MCF 10A (cell line): ENCODE results near the gene HSPA12B. TPM values are rescaled to one million over a fixed set of nuclear protein-coding genes. Genes with fewer than 3 reads are reported as not detected.

Experiments used
- BruUV-seq: library from RNA; stranded (reverse); fragments of 400-500 nt; replicated peaks from 2 replicates; lab custom pipeline; 2021; lab: Mats Ljungman, UMichigan
- CTCF ChIA-PET: fragments of 300-600 bp; sonication (Branson Sonifier 250); formaldehyde crosslinking; extraction: SDS; loops from one replicate; lab custom pipeline; 2021; ENCODE audit warnings: antibody characterized with exemption, inconsistent platforms; lab: Yijun Ruan, JAX
- POLR2A ChIA-PET: fragments of 300-600, 350-650 bp; sonication (Branson Sonifier 250); formaldehyde crosslinking; extraction: SDS; loops from one replicate; lab custom pipeline; 2020; ENCODE audit warnings: antibody characterized with exemption, inconsistent platforms; lab: Yijun Ruan, JAX
- DNase-seq: peaks from one replicate; pipeline ENCODE4 v3.0.0-alpha.2; 2018; ENCODE audit not compliant: unreplicated experiment
- H3K27ac Mint-ChIP-seq: one replicate; pipeline ENCODE4 v1.8.0; 2022; ENCODE audit warnings: mild to moderate bottlenecking, low read depth, mixed read lengths; ENCODE audit not compliant: unreplicated experiment
- H3K27me3 Mint-ChIP-seq: one replicate; pipeline ENCODE4 v1.8.0; 2022; ENCODE audit warnings: mixed read lengths; ENCODE audit not compliant: insufficient read depth, unreplicated experiment
- H3K36me3 Mint-ChIP-seq: one replicate; pipeline ENCODE4 v1.8.0; 2022; ENCODE audit warnings: mild to moderate bottlenecking, moderate library complexity, mixed read lengths; ENCODE audit not compliant: insufficient read depth, unreplicated experiment
- H3K4me1 Mint-ChIP-seq: one replicate; pipeline ENCODE4 v1.8.0; 2022; ENCODE audit warnings: mixed read lengths; ENCODE audit not compliant: insufficient read depth, unreplicated experiment
- H3K4me3 Mint-ChIP-seq: one replicate; pipeline ENCODE4 v1.8.0; 2022; ENCODE audit warnings: mild to moderate bottlenecking, moderate library complexity, mixed read lengths; ENCODE audit not compliant: unreplicated experiment
- H3K9me3 Mint-ChIP-seq: one replicate; pipeline ENCODE4 v1.8.0; 2022; ENCODE audit warnings: mixed read lengths; ENCODE audit not compliant: unreplicated experiment
- intact Hi-C: fragments of 100-400 bp; cut with micrococcal nuclease; formaldehyde crosslinking; loops from 2 replicates; pipeline ENCODE4 v1.14.1; 2022
- total RNA-seq: library from RNA; stranded (reverse); gene quantifications from 2 replicates; pipeline ENCODE4 v1.2.3, GENCODE V29; 2022
- TF ChIP-seq, protein P1 (sequence below): fragments of 200-600 bp; IDR thresholded peaks from one replicate; pipeline ENCODE4 v1.8.0; 2022; ENCODE audit warnings: antibody characterized with exemption, mild to moderate bottlenecking; ENCODE audit not compliant: unreplicated experiment

HSPA12B gene
- total RNA-seq, 1 experiment from 2014 or later: not detected

DNA sequence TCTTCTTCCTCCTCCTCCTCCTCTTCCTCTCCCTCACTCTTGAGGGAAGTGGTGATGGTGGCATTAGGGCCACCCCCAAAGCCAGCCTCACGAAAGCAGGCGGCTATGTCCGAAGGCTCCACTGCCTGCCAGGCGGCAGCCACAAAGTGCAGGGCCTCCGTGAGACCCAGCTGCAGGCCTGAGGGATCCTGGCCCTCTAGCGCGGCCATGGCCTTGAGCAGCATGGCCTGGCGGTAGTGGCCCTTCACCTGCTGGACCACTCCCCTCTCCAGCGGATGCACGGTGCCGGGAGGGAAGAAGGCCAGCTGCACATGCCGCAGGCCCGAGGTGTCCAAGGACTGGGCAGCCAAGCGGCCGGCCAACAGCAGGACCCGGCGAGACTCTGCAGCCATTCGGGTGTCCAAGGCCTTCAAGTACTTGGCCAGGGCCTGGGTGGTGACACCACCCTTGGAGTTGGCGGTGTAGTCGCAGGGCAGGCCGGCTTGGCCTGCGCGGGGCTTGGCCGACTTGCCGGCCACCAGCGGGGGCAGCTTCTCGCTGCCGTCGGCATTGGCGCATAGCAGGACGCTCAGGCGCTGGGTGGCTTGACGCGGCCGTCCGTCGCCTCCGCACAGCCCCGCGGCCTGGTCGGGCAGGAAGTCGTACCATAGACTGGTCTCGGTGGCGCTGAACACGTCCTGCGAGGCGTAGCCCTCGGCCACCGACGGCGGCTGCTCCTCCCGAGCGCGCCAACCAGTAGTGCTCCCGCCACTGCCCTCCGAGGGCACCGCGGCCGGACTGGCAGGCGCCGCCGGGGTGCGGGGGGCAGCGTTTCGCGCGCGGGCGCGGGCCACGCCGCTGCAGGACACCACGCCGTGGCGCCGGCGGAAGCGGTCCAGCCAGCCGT, 53.0 kb downstream of the HSPA12B start:
- Mint-ChIP-seq H3K27ac (peak overlapping the region; percentile 42), H3K27me3 (no peaks in the 10 kb centered on the region), H3K9me3 (no peaks in the 10 kb centered on the region), H3K36me3 (peaks cover 21% of the 10 kb centered on the region), H3K4me1 (peaks cover 45% of the 10 kb centered on the region), H3K4me3 (peak overlapping the region; percentile 76)
- no peak for DNase-seq
- ChIA-PET CTCF (interaction anchor here (0.5 to 12.0 kb wide), 14 partner anchors 10 to 286 kb away, joined by 3 to 231 read pairs (median 4); partner anchors contain the start of genes ADISSP, AP5S1 and CDC25B), POLR2A (interaction anchor here (0.6 to 5.2 kb wide), 14 partner anchors 10 to 109 kb away, joined by 3 to 61 read pairs (median 8); partner anchors contain the start of genes ADISSP, CDC25B and MAVS)
- no TSS peak for BruUV-seq
- TF ChIP-seq, protein P1, sequence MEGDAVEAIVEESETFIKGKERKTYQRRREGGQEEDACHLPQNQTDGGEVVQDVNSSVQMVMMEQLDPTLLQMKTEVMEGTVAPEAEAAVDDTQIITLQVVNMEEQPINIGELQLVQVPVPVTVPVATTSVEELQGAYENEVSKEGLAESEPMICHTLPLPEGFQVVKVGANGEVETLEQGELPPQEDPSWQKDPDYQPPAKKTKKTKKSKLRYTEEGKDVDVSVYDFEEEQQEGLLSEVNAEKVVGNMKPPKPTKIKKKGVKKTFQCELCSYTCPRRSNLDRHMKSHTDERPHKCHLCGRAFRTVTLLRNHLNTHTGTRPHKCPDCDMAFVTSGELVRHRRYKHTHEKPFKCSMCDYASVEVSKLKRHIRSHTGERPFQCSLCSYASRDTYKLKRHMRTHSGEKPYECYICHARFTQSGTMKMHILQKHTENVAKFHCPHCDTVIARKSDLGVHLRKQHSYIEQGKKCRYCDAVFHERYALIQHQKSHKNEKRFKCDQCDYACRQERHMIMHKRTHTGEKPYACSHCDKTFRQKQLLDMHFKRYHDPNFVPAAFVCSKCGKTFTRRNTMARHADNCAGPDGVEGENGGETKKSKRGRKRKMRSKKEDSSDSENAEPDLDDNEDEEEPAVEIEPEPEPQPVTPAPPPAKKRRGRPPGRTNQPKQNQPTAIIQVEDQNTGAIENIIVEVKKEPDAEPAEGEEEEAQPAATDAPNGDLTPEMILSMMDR: no peak
- intact Hi-C loops: loop anchor here (1.0 to 10.0 kb wide), 3 partner anchors 35 to 289 kb away; partner anchors contain the start of gene AP5S1

DNA sequence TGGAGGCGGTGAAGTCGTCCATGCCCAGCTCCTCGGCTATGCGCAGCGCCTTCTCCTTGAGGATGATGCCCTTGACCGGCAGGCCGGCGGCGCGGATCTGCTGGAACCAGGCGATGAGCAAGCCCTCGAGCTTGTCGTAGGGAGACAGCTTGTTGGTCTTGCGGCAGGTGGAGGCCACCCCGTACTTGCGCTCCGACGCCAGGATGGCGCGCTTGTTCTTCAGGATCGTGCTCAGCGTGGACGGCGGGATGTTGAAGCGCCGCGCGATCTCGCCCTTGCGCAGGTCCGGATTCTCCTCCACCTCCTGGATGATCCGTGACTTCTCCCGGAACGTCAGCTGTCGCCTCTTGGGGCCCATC, 53.6 kb downstream of the HSPA12B start:
- H3K4me3 Mint-ChIP-seq: peak overlapping the region; percentile 76
- TF ChIP-seq, protein P1: no peak
- H3K36me3 Mint-ChIP-seq: peaks cover 21% of the 10 kb centered on the region
- ChIA-PET POLR2A (interaction anchor here (0.5 to 5.2 kb wide), 17 partner anchors 10 to 378 kb away, joined by 3 to 61 read pairs (median 5); partner anchors contain the start of genes ADISSP, CDC25B and MAVS), CTCF (interaction anchor here (0.6 to 12.0 kb wide), 13 partner anchors 9 to 286 kb away, joined by 3 to 231 read pairs (median 4); partner anchors contain the start of genes ADISSP, AP5S1 and CDC25B)
- H3K27me3 Mint-ChIP-seq: no peaks in the 10 kb centered on the region
- H3K4me1 Mint-ChIP-seq: peaks cover 39% of the 10 kb centered on the region
- no TSS peak for BruUV-seq
- peak overlapping the region; percentile 42 for H3K27ac Mint-ChIP-seq
- H3K9me3 Mint-ChIP-seq: no peaks in the 10 kb centered on the region
- DNase-seq: peak; percentile 38
- intact Hi-C loops: loop anchor here (1.0 to 10.0 kb wide), 3 partner anchors 34 to 289 kb away; partner anchors contain the start of gene AP5S1

DNA sequence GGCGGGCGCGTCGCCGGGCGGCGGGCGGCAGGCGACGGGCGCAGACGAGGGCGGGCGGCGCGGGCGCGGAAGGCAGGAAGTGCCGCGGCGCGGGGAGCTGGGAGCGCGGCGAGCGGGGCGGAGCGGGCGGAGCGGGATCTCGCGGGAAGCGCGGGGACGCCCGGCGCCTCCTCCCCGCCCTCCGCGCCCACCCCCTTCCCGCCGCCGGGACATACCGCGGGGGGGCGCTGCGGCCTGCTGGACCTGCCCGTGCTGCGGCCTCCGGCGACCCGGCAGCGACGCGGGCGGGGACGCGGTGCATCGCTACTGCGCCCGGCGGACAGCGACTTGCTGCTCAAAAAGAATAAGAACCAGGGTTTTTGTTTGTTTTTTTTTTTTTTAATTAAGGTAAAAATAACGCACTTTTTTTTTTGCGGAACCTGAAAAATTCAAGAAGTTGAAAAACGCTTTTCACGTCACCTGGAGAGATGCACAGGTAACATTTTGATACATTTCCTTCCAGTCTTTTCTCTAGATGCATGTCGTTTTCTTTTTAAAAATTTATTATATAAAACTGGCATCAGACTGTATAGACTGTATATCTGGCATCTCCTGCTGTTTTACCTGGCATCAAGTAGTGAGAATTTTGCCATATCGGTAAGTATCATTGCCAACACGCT, 54.3 kb downstream of the HSPA12B start, which contains the start of gene CENPB:
Gene CENPB, minus strand, starts transcription at position 76 of the 659 bp plus-strand sequence. CDS start 257 bp downstream, outside the sequence.
- TF ChIP-seq, protein P1: peak; percentile 88
- intact Hi-C loops: loop anchor here (1.0 to 10.0 kb wide), 3 partner anchors 34 to 288 kb away; partner anchors contain the start of gene AP5S1
- Mint-ChIP-seq H3K27me3 (no peaks in the 10 kb centered on the region), H3K36me3 (peaks cover 21% of the 10 kb centered on the region), H3K27ac (peak within 1 kb of the TSS; percentile 42), H3K4me1 (peaks cover 33% of the 10 kb centered on the region), H3K9me3 (no peaks in the 10 kb centered on the region), H3K4me3 (peak within 1 kb of the TSS; percentile 76)
- peak; percentile 84 for DNase-seq
- POLR2A ChIA-PET: interaction anchor here (0.5 to 5.2 kb wide), 20 partner anchors 9 to 548 kb away, joined by 3 to 61 read pairs (median 5); partner anchors contain the start of genes ADISSP, CDC25B and MAVS
- BruUV-seq: no TSS peak
- CTCF ChIA-PET: interaction anchor here (0.6 to 12.0 kb wide), 22 partner anchors 8 to 292 kb away, joined by 3 to 231 read pairs (median 4); partner anchors contain the start of genes ADISSP, AP5S1 and CDC25B
